Stimulated activated CD4-positive, alpha-beta T cell treated with anti-CD3 and anti-CD28 coated beads, Interleukin-1b, Interleukin-23, amount 100 ng/mL, for 4 hours (primary cell): ENCODE results near the gene SLC4A4.

Experiments
- DNase-seq, 2 donors: peaks; one replicate each; pipeline ENCODE4 v3.0.0-alpha.2; 2020; ENCODE audit warnings: low read depth in 2 of 2

Gene SLC4A4

GRCh38 chr4:71338846-71339593, at the start of gene SLC4A4:
Gene SLC4A4 (plus strand): TSS chr4:71339020.
- DNase-seq = no peak

- DNase-seq = no peak
These were observed 48.7 kb upstream of the SLC4A4 start for GRCh38 chr4:71290074-71290473.

GRCh38 chr4:71290476-71290875, 48.3 kb upstream of the SLC4A4 start:
- no peak for DNase-seq

GRCh38 chr4:71292228-71292627, 46.6 kb upstream of the SLC4A4 start:
- DNase-seq = no peak

GRCh38 chr4:71293705-71294104, 45.1 kb upstream of the SLC4A4 start:
- no peak for DNase-seq

- DNase-seq = no peak
These were observed 44.5 kb upstream of the SLC4A4 start for GRCh38 chr4:71294301-71294700.

GRCh38 chr4:71296945-71297344, 41.9 kb upstream of the SLC4A4 start:
- no peak for DNase-seq

- no peak for DNase-seq
These were observed 38.5 kb upstream of the SLC4A4 start for GRCh38 chr4:71300362-71300761.

GRCh38 chr4:71300964-71301363, 37.9 kb upstream of the SLC4A4 start:
- no peak for DNase-seq

GRCh38 chr4:71303287-71303686, 35.5 kb upstream of the SLC4A4 start:
- DNase-seq = no peak

GRCh38 chr4:71303850-71304249, 35.0 kb upstream of the SLC4A4 start:
- DNase-seq = no peak

GRCh38 chr4:71304289-71304850, 34.5 kb upstream of the SLC4A4 start:
- DNase-seq = no peak

- DNase-seq = no peak
These were observed 31.1 kb upstream of the SLC4A4 start for GRCh38 chr4:71307729-71308128.

GRCh38 chr4:71322425-71322824, 16.4 kb upstream of the SLC4A4 start:
- DNase-seq = no peak

- no peak for DNase-seq
These were observed 5.5 kb upstream of the SLC4A4 start for GRCh38 chr4:71333368-71333767.

GRCh38 chr4:71333960-71334359, 4.9 kb upstream of the SLC4A4 start:
- DNase-seq = no peak

- no peak for DNase-seq
These were observed 4.3 kb upstream of the SLC4A4 start for GRCh38 chr4:71334465-71334882.

GRCh38 chr4:71343670-71344466, 5.0 kb downstream of the SLC4A4 start:
- no peak for DNase-seq

- DNase-seq = no peak
These were observed 7.9 kb downstream of the SLC4A4 start for GRCh38 chr4:71346710-71347109.

- no peak for DNase-seq
These were observed 9.8 kb downstream of the SLC4A4 start for GRCh38 chr4:71348586-71348985.

GRCh38 chr4:71355045-71355444, 16.2 kb downstream of the SLC4A4 start:
- DNase-seq = no peak

- no peak for DNase-seq
These were observed 17.2 kb downstream of the SLC4A4 start for GRCh38 chr4:71355971-71356370.
